Activated CD4-positive, alpha-beta T cell treated with anti-CD3 and anti-CD28 coated beads, Interleukin-2, amount 50 U/mL, for 4 hours (primary cell): ENCODE measurements around the gene OLFM1.
"Not testable (repeated sequence)": the region's sequence is repeated elsewhere in the genome, so short reads cannot be mapped to it uniquely, and the experiment has no call there.

Experiments used
- DNase-seq, 2 experiments: peaks; one replicate each; pipeline ENCODE4 v3.0.0-alpha.2; 2020

Gene OLFM1

GRCh38 chr9:135061441-135061840 is 26.0 kb upstream of the OLFM1 start:
- DNase-seq: no peak

- DNase-seq: no peak
Measured at GRCh38 chr9:135062254-135062653, 25.2 kb upstream of the OLFM1 start.

- not testable (repeated sequence) for DNase-seq
Measured at GRCh38 chr9:135063466-135063865, 24.0 kb upstream of the OLFM1 start.

GRCh38 chr9:135063888-135064287 is 23.6 kb upstream of the OLFM1 start:
- DNase-seq: not testable (repeated sequence)

- DNase-seq: no peak
Measured at GRCh38 chr9:135065151-135065550, 22.3 kb upstream of the OLFM1 start.

- DNase-seq: no peak
Measured at GRCh38 chr9:135065804-135066203, 21.7 kb upstream of the OLFM1 start.

GRCh38 chr9:135066291-135066690 is 21.2 kb upstream of the OLFM1 start:
- DNase-seq: no peak

- no peak for DNase-seq
Measured at GRCh38 chr9:135067096-135067710, 20.3 kb upstream of the OLFM1 start.

- no peak for DNase-seq
Measured at GRCh38 chr9:135068776-135069415, 18.6 kb upstream of the OLFM1 start.

- no peak for DNase-seq
Measured at GRCh38 chr9:135069558-135070197, 17.8 kb upstream of the OLFM1 start.

GRCh38 chr9:135070198-135070951 is 17.1 kb upstream of the OLFM1 start:
- no peak for DNase-seq

GRCh38 chr9:135070964-135071735 is 16.3 kb upstream of the OLFM1 start:
- no peak for DNase-seq

GRCh38 chr9:135073081-135073740 is 14.3 kb upstream of the OLFM1 start:
- no peak for DNase-seq

GRCh38 chr9:135073741-135074305 is 13.6 kb upstream of the OLFM1 start:
- DNase-seq: no peak

GRCh38 chr9:135074354-135075233 is 12.9 kb upstream of the OLFM1 start:
- no peak for DNase-seq

- DNase-seq: no peak
Measured at GRCh38 chr9:135075234-135076142, 12.0 kb upstream of the OLFM1 start.

GRCh38 chr9:135076143-135076875 is 11.2 kb upstream of the OLFM1 start:
- no peak for DNase-seq

GRCh38 chr9:135076876-135077430 is 10.5 kb upstream of the OLFM1 start:
- no peak for DNase-seq
